WTC11 (cell line): ENCODE data around the gene ARHGEF17.

ENCODE experiments used
- CDX4 ChIP-seq: fragments of 250-450 bp; sonication (Bioruptor Pico); IDR thresholded peaks from 2 replicates; pipeline ENCODE4 v1.9.0; 2021; ENCODE audit warnings: moderate library complexity, mild to moderate bottlenecking, inconsistent platforms, borderline replicate concordance
- CTCF ChIP-seq: fragments of 200-600 bp; IDR thresholded peaks from 2 replicates; pipeline ENCODE4 v1.8.0; 2022; ENCODE audit warnings: antibody characterized with exemption
- E2F1 ChIP-seq: sonication (generic); formaldehyde crosslinking; IDR thresholded peaks from 2 replicates; pipeline ENCODE4 v1.8.0; 2022; ENCODE audit warnings: mild to moderate bottlenecking, missing genetic modification reagents
- FOXP4 ChIP-seq: sonication (generic); formaldehyde crosslinking; IDR thresholded peaks from 2 replicates; pipeline ENCODE4 v1.8.0; 2022; ENCODE audit warnings: mild to moderate bottlenecking, missing genetic modification reagents
- MAX ChIP-seq: sonication (generic); formaldehyde crosslinking; IDR thresholded peaks from 2 replicates; pipeline ENCODE4 v1.8.0; 2022; ENCODE audit warnings: mild to moderate bottlenecking, missing genetic modification reagents
- PREB ChIP-seq: sonication (generic); formaldehyde crosslinking; IDR thresholded peaks from 2 replicates; pipeline ENCODE4 v1.8.1; 2022; ENCODE audit warnings: mild to moderate bottlenecking, missing genetic modification reagents, moderate library complexity, borderline replicate concordance
- SP1 ChIP-seq: sonication (generic); formaldehyde crosslinking; conservative IDR thresholded peaks from 2 replicates; pipeline ENCODE4 v1.8.1; 2022; ENCODE audit warnings: missing genetic modification reagents
- ZSCAN18 ChIP-seq: fragments of 250-450 bp; sonication (Bioruptor Pico); IDR thresholded peaks from 2 replicates; pipeline ENCODE4 v2.1.2; 2022; ENCODE audit warnings: mild to moderate bottlenecking, moderate library complexity

GRCh38 chr11:73317803-73318202 is 9.7 kb downstream of the ARHGEF17 start:
- no peak for TF ChIP-seq CTCF
- TF ChIP-seq E2F1: no peak
- no peak for TF ChIP-seq MAX (CRISPR knock-in tag)
- no peak for TF ChIP-seq PREB (CRISPR knock-in tag)
- TF ChIP-seq FOXP4: no peak
- no peak for TF ChIP-seq ZSCAN18
- TF ChIP-seq CDX4 (CRISPR knock-in tag): no peak
- TF ChIP-seq SP1 (CRISPR knock-in tag): no peak
